ENCODE data around the gene TEX48.

DNA sequence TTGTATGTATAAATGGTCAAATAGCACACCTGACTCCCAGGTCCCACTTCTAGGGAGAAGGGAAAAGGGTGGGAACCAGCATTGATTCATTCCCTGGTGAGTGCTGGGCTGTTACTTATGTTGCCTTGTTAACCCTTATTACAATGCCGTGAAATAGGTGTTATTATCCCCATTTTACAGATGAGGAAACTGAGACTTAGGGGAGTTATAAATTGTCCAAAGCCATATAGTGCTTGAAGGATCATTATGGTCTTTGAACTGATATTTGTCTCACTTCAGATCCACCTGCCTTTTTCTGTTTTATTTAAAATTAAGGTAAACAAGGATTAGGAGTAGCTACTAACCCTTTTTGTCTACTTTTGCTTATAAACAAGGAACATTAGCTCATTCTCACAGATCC is 54.4 kb downstream of the TEX48 start:
- TF ChIP-seq POLR2AphosphoS5 (IDR thresholded peaks at IDR 0.05) (no peak), CTCF (IDR thresholded peaks at IDR 0.05) (no peak), POLR2A (IDR thresholded peaks at IDR 0.05) (no peak)
